Measurements from ENCODE around the gene ATP2A1.

ATP2A1 gene

GRCh38 chr16:28910086-28911031, 32.1 kb downstream of the ATP2A1 start:
- Histone ChIP-seq H3K36me3 (ENCODE audit: insufficient read depth, low read length) (peaks cover 40% of the 10 kb centered on the region), H3K9ac (ENCODE audit: low read depth, low read length) (no peak overlapping the region), H3K4me3 (ENCODE audit: low read depth in 1 of 2, low read length in 2 of 2) (no peak overlapping the region), H4K20me1 (ENCODE audit: insufficient read depth, low read length) (no peaks in the 10 kb centered on the region), H3K27ac (ENCODE audit: low read length) (no peak overlapping the region), H3K27me3 (ENCODE audit: insufficient read depth, low read length, poor library complexity) (no peaks in the 10 kb centered on the region), H3K9me3 (ENCODE audit: insufficient read depth, low read length, severe bottlenecking) (no peaks in the 10 kb centered on the region), H3K79me2 (ENCODE audit: insufficient read depth, low read length) (no peaks in the 10 kb centered on the region), H3K4me2 (ENCODE audit: insufficient read depth, low read length) (no peak overlapping the region), H2AFZ (ENCODE audit: low read depth, low read length) (no peak overlapping the region), H3K4me1 (ENCODE audit: insufficient read depth, low read length) (no peaks in the 10 kb centered on the region)
- TF ChIP-seq EZH2 (IDR thresholded peaks at IDR 0.05; ENCODE audit: borderline replicate concordance, low read depth, low read length, severe bottlenecking) = no peak
- TF ChIP-seq CTCF (IDR thresholded peaks at IDR 0.05; ENCODE audit: borderline replicate concordance, extremely low read depth, low read length, poor library complexity, severe bottlenecking) = no peak
- DNase-seq = no peak
- ATAC-seq (ENCODE audit: insufficient read depth, low read depth) = no peak

- Histone ChIP-seq H2AFZ (ENCODE audit: low read depth, low read length) (no peak overlapping the region), H3K79me2 (ENCODE audit: insufficient read depth, low read length) (no peaks in the 10 kb centered on the region), H3K9ac (ENCODE audit: low read depth, low read length) (no peak overlapping the region), H3K36me3 (ENCODE audit: insufficient read depth, low read length) (peaks cover 40% of the 10 kb centered on the region), H3K27ac (ENCODE audit: low read length) (no peak overlapping the region), H3K27me3 (ENCODE audit: insufficient read depth, low read length, poor library complexity) (no peaks in the 10 kb centered on the region), H4K20me1 (ENCODE audit: insufficient read depth, low read length) (no peaks in the 10 kb centered on the region), H3K9me3 (ENCODE audit: insufficient read depth, low read length, severe bottlenecking) (no peaks in the 10 kb centered on the region), H3K4me3 (ENCODE audit: low read depth in 1 of 2, low read length in 2 of 2) (no peak overlapping the region), H3K4me2 (ENCODE audit: insufficient read depth, low read length) (no peak overlapping the region), H3K4me1 (ENCODE audit: insufficient read depth, low read length) (no peaks in the 10 kb centered on the region)
- TF ChIP-seq CTCF (IDR thresholded peaks at IDR 0.05; ENCODE audit: borderline replicate concordance, extremely low read depth, low read length, poor library complexity, severe bottlenecking) (no peak), EZH2 (IDR thresholded peaks at IDR 0.05; ENCODE audit: borderline replicate concordance, low read depth, low read length, severe bottlenecking) (no peak)
- DNase-seq (no peak), ATAC-seq (ENCODE audit: insufficient read depth, low read depth) (no peak)
Measured at GRCh38 chr16:28912558-28912957, 34.3 kb downstream of the ATP2A1 start.

GRCh38 chr16:28913946-28914724, 35.8 kb downstream of the ATP2A1 start:
- Histone ChIP-seq H3K4me2 (ENCODE audit: insufficient read depth, low read length) (no peak overlapping the region), H3K27ac (ENCODE audit: low read length) (no peak overlapping the region)
- no peak for DNase-seq

More at GRCh38 chr16:28913946-28914724, 35.8 kb downstream of the ATP2A1 start:
- TF ChIP-seq EZH2 (IDR thresholded peaks at IDR 0.05; ENCODE audit: borderline replicate concordance, low read depth, low read length, severe bottlenecking) (no peak), CTCF (IDR thresholded peaks at IDR 0.05; ENCODE audit: borderline replicate concordance, extremely low read depth, low read length, poor library complexity, severe bottlenecking) (no peak)
- H3K4me3 ChIP-seq (ENCODE audit: low read depth in 1 of 2, low read length in 2 of 2) = no peak overlapping the region
- H3K4me1 ChIP-seq (ENCODE audit: insufficient read depth, low read length) = no peaks in the 10 kb centered on the region
- H4K20me1 ChIP-seq (ENCODE audit: insufficient read depth, low read length) = no peaks in the 10 kb centered on the region
- peaks cover 39% of the 10 kb centered on the region for H3K36me3 ChIP-seq (ENCODE audit: insufficient read depth, low read length)
- H3K79me2 ChIP-seq (ENCODE audit: insufficient read depth, low read length) = no peaks in the 10 kb centered on the region
- H2AFZ ChIP-seq (ENCODE audit: low read depth, low read length) = no peak overlapping the region
- no peak overlapping the region for H3K9ac ChIP-seq (ENCODE audit: low read depth, low read length)
- no peaks in the 10 kb centered on the region for H3K27me3 ChIP-seq (ENCODE audit: insufficient read depth, low read length, poor library complexity)
- ATAC-seq (ENCODE audit: insufficient read depth, low read depth) = peak; percentile 35; the same call in 1 of the 3 replicates
- no peaks in the 10 kb centered on the region for H3K9me3 ChIP-seq (ENCODE audit: insufficient read depth, low read length, severe bottlenecking)
